HG02852 (cell line): ENCODE results near the gene YBX3.

Experiments used
- ATAC-seq: cut with Tn5 transposase; IDR thresholded peaks from one replicate; pipeline ENCODE4 v1.9.1; 2021; ENCODE audit warnings: mild to moderate bottlenecking, moderate library complexity; ENCODE audit not compliant: unreplicated experiment

YBX3 gene

DNA sequence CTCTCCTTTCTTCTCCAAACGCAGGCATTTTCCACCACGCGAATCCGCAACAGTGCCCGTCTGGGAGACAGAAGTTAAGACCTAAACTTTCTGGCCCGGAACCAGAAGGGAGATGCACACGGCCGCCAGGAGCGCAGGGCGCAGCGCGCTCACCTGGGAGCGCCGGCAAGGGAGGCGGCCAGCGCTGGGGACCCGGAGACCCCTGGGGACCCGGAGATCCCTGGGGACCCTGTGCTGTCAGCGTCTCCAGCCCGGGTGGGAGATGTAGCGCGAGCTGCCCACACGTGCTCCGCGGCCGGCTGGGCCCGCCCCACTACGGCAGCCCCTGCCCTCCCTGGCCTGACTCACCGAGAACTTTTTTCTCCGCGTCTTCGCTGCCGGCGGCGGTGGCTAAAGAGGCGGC is 620 bp downstream of the YBX3 start:
- ATAC-seq = peak; percentile 42

DNA sequence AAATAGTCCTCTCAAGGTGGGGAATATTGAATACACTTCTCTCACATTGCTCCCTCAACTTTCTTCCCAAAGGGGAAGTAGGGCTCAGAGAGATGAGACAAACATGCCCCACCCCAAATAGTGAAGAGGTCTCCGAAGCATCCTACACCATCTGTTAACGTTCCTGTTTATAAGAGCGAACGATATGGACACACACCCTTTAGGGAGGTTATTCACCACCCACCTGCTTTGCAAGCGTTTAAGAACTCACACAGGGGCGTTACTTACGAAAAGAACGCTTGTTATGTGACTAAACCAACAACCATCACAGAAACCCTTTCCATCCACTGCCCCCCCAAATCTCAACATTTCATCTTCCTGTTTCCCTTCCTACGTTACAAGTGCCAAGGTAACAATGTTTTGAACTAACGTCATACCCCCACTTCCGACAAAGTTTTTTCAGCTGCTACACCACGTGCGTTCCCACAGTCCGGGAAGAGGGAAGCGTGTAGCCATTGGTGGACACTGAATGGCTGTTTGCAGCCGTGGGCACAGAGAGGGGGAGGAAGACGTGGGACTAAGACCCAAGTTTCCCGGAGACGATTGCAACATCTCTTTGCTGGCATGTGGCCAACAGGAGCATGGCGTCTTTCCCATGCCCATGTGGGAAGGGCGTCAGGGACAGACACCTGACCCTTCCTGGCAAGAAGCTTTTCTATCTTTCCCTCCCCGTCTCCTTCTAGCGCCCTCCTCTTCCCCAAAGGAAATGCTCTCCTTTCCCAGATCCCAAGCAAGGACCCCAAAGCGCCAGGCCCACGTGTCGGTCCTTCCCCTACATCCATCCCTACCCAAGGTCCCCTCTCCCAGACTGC is 1.2 kb downstream of the YBX3 start:
- ATAC-seq = no peak

DNA sequence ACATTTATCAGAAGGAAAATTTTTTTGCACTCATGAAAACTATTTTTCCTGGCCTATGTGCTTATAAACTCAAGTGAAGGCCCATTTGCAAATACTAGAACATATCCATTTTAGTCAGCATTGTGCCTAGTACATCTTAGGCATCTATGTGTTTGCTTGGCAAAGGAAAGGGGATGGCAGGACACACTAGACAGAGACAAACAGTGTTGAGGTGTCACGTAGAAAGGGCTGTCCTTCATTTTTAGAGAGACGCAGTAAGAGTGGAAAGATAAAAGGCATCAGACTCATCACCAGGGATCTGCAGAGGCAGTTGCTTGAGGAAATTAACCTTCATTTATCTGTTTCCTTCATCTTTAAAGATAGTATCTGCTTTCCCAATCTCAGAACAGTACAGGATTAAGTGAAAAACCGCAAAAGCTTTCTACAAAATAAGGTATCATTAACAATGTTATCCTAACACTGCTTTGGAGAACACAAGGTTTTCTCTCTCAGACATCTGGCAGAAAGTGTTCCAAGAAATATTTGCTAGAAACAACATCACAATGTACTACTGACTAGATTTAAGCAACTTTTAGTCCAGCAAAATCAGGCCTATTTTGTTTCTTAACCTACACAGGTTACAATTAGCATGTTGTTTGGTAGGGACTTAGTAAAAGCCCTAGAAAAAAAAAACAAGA is 2.0 kb downstream of the YBX3 start:
- ATAC-seq = no peak

DNA sequence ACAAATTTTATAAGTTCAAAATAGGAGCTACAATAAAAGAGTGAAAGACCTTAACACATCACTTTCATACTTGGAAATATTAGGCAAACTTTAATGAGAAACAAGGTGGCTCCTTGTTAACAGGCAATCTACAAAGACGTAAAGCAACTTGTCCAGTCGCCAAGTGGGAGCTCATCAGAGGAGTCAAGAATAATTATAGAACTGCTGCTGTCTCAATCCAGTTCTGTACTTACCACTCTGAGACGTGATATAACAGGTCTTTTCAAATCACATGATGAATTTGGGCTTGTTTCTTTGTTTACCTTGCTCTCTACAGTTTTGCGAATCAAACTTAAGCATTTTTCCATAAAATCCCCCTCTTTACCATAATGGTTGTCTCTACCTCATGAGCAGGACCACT is 3.6 kb downstream of the YBX3 start:
- ATAC-seq = no peak

DNA sequence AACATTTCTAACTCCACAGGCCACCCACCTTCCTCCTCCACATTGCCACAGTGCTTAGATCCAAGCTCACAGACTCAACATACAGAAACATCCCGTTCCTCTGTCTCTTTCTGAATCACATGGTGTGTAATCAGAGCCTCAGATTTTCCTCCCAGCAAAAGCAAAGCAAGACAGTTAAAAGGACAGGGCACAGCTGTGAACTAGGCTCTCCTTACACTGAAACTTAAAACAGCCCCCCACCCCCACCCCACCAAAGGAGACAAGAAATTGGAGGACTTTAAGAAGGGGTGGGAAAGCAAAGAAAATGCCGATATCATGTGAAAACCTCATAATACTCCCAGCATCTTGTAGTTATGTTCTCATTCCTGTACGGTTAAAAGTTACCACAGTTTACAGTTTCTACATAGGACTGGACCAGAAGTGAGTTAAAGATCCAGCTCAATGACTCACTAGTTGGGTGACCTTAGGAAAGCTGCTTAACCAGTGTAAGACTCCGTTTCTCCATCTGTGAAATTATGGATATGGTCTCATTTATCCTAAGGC is 4.8 kb downstream of the YBX3 start:
- ATAC-seq = no peak

DNA sequence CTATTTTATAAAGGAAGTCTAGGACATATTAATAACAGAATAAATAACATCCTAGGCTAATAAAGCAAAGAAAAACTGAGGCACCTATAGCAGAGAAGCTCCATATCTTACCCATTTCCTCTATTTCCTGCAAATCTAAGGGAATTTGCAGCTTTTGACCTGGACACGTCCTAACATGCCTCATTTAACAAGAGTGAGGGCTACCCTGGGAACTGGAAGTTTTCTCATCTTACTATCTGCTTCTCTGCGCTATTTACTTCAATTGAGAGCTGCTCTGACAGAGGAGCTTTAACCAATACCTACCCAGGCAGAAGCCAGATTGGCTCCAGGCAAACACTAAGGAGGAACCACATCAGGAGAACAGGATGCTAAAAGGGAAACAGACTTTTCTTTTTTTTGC is 5.7 kb downstream of the YBX3 start:
- ATAC-seq = no peak

DNA sequence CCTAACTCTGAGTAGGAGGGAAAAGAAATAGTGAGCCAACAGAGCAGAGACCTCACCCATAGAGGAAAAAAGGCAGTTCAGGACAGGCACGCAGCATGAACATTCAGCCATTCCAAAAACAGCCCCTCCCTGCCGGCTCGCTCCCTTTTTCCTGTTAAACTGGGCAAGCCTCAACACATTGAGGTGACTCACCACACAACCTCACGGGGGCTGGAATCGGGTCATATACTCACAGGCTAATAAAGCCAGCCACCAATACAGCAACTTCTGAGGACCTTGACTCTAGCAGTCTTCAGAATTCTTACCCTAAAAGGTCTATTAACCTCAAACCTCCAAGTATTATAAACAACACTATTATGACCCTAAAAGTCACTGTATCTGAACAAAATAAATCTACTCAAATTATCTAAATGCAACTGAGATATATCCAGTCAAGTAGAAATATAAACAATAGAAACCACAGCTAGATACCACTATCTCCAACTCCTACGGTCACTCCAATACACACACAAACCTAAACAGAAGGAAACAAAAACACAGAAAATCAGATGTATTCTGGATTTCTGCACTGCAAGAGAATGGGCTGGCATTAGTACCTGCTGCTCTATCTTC is 6.3 kb downstream of the YBX3 start:
- no peak for ATAC-seq

DNA sequence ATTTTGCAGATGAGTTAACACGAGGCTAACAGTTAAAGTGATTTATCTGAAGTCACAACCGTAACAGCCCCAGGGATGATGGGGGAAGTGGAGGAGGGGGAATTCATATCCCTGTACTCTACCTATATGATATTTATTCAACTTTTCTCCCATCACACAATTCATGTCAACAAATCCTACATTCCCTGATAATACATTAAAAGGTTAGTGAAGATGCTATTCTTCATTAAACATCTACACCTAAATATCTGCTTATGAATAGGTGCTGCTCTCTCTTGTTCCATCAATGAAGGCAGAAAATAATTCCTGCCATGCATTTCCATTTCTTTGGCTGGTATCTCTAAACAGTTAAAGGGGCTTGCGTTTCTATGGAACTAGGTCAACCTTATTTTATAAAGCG is 6.8 kb downstream of the YBX3 start:
- ATAC-seq = no peak

DNA sequence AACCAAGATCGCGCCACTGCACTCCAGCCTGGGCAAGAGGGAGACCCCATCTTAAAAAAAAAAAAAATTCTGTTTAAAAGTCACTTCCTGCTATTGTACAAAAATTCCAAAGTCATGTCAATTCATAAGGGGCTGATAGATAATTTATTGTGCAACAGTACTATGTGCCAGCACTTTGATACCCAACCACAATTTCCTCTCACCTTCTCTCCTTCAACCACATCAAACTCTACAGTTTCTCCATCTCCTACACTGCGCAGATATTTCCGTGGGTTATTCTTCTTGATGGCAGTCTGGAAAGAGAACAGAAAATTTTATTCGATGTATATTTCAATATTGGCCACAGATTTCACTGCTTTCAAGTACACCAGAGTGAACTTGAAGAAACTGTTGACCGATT is 7.6 kb downstream of the YBX3 start:
- ATAC-seq = no peak

DNA sequence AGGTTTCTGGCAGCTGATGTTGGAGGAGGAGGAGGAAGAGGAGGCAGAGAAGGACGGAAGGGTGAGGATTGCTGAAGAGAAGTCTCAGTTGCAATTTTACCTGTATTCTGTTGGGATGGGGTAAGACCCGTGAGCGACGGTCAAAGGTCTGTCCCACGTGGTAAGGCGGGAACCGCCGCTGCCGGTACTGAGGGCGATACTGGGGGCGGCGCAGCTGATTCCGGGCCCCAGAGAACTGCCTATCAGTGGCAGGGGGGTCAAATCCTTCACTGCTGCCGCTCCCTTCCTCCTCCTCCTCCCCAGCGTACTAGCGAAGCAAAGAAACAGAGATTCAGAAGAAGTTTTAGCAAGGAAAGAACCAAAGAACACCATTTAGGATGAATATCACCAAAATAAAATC is 13.3 kb downstream of the YBX3 start:
- ATAC-seq = no peak

DNA sequence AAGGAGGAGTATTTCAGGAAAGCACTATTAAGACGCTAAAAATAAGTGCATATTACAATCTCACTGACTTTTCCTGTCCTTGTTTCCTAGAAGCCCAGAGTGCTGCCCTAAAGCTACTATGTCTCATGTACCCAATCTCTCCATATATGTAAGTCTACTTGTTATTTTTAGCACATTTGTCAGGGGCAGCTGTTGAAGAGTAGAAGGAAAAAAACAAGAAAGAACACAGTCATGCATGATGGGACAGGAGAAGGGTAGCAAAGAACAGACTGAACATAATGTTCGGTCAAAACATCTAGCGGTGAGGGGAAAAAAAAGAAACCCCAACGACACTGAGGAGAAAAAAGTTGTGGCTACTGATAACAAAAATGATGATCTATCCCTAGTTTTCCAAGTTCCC is 14.3 kb downstream of the YBX3 start:
- ATAC-seq = no peak

DNA sequence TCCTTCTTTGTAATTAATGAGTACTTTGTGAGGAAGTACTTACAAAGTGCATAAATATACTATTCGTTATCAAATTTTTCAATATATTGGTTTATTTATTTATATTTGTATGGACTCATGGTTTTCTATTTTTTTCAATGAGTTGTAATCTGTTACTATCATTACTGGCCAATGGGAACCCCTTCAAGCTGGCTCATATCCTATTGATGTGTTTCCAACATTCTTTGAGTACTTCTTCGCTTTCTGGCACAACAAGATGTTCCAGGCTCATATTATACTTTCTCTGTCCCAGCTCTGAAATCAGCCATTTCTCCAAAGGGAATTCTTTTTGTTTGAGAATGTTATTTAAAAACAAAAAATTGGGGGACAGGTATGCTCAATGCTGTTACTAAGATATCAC is 17.5 kb downstream of the YBX3 start:
- no peak for ATAC-seq

DNA sequence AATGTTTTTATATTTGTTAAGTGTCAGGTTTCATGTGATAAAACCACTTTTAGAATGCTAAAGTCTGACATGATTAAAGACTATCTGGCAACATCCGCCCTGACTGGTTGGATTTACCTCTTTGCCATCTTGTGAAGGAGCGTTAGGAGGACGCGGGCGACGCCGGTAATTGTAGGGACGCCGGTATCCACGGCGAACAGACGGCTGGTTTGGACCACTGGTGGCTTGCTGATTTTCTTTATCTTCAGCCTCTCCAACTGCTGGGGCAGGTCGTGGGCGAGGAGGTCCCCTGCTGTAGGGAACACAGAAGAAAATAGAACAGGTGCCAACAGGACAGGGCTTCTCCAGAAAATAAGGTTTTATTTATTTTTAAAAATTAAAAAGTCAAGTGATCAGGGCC is 21.3 kb downstream of the YBX3 start:
- ATAC-seq = no peak

DNA sequence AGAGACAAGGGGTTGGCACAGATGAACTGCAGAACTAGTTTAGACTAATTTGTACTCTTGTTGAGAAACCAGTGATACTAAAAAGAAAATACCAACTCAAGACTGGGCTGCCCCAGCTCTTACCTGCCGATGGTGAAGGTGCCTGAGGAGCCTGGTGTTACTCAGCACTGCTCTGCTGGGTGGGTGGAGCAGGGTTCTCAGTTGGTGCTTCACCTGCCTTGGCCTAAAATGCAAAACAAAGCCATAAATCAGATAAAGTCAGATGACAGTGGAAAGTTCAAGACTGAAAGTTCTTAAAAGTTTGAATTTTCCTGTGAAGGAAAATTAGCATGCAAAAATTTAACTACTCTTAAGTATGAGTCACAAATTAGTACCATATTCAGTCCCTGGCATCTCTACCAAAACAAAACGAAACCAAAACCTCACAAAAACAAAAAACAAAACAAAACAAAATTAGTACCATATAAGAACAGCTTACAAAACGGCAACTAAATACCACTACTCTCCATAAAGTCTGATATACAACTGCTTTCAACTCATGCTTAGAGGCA is 21.9 kb downstream of the YBX3 start:
- peak; percentile 55 for ATAC-seq

DNA sequence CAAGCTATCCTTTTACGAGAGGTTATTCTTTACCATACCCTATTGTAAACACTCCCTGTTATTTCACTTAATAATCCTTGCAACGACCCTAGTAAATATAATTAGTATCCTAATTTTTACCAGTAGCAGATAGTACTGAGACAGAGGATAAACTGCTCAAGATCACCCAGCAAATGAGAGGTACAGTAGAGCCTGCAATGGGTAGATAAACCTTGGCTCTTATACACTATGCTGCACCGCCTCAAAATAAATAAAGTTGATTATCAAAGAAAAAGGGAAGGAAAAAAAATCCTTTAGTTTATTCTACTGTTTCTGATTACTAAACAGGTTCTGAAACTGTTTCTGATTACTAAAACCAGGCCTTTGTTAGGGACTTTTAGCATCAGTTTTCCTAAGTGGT is 22.5 kb downstream of the YBX3 start:
- ATAC-seq = no peak

DNA sequence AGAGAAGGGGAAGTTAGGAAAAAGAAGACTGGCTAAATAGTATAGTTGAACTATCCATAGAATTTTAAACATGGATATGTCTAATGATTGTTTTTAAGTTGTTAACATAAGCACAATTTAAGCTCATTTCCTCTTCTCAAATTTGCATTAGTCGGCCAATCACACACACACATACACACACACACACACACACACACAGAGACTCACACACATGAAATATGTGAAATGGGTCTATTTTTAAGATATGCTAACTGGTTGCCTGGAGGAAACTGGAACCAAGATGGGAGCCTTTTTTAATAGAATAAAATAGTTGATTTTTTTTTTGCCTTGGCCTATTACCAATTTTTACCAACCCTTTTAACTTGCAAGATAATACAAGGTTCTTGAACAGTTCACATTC is 25.3 kb downstream of the YBX3 start:
- no peak for ATAC-seq

DNA sequence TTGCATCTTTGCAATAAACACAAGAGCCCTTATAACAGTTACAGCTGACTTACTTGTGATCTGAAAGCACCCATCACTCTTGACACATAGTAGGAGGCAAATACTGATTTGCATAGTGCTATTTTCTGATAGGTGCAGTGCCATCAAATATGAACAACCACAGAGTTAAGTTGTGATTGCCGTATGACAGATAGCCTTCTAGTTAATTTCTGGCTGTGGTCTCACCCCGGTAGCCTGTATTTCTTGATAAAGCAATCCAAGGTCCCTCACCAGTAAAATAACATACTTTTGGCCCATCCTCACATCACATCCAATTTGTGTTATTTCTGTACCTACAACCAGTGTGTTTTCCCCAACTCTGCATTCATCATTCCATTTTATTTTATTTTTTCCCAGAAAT is 26.0 kb downstream of the YBX3 start:
- ATAC-seq = no peak

DNA sequence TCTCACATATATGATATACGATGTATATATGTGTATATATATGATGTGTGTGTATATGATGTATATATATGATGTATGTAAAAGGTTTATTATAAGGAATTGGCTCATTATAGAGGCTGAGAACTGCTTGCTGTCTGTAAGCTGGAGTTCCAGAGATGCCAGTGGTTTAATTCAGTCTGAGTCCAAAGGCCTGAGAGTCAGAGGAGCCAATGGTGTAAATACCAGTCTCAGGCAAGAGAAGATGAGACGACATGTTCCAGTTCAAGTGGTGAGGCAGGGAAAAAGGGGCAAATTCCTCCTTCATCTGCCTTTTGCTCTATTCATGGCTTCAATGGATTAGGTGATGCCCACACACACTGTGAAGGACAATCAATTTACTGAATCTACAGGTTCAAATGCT is 32.2 kb downstream of the YBX3 start:
- no peak for ATAC-seq

DNA sequence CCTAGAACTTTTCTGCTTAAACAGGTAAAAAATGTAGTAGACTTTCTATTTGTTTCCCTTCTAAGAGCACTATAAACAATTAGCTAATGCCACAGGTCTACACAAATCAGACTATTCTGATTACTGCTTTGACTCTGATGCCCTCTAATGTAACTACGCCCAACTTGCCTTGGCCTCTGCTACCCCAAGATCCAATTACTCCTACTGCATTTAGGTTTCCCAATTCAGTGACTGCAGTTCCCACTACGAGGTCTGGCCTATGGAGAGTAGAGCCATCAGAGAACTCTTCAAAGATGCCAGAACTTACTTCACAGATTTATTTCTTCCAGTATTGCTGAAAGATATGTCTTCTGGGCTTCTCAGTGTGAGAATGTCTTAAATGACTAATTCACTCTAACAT is 34.0 kb downstream of the YBX3 start:
- ATAC-seq = no peak

DNA sequence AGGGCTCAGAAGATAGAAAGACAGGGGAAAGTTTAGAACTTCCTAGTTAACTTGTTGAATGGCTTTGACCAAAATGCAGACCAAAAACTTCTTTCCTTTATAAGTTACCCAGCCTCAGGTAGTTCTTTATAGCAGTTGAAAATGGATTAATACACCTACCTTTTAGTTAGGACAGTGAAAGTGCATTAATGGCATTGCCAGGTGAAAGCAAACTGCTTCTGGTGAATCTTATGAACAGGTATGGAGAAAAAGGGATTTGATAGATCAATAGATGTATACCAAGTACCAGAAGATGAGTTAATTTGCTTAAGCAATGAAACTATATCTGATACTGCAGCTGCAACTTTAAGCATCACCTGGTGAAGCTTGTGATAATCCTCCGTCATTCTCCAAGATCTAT is 35.1 kb downstream of the YBX3 start:
- no peak for ATAC-seq

DNA sequence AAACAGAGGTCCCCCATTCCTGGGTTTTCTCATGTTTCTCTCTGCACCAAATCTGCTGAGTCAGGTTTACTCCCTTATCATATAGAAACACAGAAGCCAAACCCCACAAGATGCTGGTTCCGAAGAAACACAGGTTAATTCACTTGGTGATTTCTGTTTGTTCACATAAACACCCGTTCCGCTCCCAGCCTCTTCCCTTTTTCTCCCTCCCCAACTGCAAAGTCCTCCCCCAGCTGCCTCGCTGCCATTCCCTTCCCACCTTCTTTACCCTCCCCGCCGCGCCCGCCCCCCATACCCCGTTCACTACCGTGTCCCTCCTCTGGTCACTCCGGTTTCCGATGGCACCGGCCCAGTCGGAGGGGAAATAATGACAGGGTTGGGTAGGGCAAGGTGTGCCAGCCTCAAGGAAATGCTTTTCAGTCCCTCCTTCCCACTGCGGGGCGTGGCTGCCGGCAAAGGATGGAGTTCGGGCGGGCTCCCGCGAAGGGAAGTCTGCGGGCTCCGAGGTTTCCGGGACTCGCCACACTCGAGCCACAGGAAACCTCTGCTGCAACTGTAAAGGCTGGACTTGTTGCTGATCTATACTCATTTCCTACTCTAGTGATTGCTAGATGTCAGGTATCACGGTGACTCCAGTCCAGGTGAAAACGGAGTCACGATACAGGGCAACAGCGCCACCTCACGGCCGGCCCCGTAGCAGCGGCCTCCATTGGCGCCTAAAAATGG is 49.3 kb downstream of the YBX3 start, which contains the start of gene STYK1:
TSS of gene STYK1 (minus strand) at position 394 of the 726 bp plus-strand sequence. CDS start 39,434 bp downstream, outside the sequence.
- ATAC-seq = peak; percentile 76
